Suppressor macrophage treated with lipopolysaccharide for 1 hour (primary cell): Measurements from ENCODE around the gene BAHCC1.

Experiments used
- DNase-seq, 3 donors: peaks; one replicate each; pipeline ENCODE4 v3.0.0-alpha.2; 2020 to 2022

Gene BAHCC1

DNA sequence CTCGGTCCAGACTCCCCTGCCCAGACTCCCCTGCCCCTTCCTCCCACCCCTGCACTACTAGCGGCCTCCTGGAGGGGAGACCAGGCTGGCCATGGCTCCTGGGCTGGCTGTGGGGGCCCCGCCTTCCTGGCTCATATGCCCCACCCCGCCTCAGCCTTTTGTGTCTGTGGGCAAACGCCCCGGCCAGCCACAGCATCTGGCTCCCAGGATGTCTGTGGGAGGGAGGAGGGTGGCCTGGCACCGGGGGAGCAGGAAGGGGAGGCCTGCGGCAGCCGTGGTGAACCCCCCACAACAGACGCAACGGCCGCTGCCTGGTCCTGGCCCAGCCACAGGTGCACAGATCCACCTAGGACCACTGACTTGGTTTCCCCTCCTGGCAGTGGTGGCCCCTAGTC lies 32.9 kb downstream of the BAHCC1 start:
- peak; percentile 40 to 62 (median 42) for DNase-seq

DNA sequence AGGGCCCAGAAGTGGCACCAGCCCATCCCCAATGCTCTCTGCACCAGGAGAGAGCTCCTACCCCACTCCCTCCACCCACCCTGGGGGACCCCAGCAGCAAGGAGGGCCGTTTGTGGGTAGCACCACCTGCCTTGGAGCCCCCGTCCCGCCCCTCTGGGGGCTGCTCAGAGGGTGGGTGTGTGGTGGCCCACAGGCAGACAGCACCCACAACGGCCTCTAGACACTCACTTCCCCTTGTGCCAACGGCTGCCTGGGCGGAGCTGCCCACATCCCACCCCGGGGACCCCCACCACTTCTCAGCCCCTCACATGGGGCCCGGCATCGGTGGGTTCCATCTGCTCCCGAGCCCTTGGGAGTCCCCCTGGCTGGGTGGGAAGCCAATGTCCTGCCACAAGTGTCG lies 33.3 kb downstream of the BAHCC1 start:
- DNase-seq: peak in 1 of 3 donors; percentile 20

DNA sequence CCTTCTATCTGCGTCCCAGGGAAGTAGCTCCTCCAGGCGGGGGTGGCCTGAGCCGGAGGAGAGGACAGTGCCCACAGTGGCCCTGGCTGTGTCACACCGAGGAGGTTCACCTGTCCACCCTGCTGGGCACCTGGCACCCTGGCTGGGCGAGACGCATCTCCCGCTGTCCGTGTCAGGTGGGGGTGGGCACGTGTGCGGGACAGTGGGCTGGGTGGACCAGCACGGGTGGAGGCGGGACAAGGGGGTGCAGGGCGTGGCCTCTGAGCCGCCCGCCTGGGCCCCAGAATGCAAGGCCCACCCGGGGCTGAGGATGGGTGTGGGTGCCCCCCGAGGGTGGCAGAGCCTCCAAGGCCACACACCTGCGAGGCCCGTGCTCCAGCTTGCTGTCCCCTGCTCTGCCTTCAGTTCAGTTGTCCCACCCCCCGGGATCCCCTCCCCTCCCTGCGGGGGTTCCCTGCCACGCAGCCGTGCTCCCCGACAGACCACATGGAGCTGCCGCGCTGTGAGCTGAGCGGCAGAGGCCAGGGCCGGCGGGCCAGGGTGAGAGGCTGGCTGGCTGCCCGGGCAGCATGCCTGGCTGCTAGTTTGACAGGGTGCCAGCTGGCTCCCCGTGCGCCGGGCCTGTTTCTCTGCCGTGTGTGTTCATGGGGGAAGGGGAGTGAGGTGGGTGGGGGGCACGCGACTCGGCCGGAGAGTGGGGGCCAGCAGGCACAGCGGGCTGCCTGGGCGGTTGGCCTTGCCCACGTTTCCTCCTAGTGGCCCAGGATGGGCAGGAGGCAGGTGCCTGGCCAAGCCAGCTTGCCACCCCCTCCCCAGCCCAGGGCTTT lies 33.9 kb downstream of the BAHCC1 start:
- DNase-seq: peak in 1 of 3 donors; percentile 58

DNA sequence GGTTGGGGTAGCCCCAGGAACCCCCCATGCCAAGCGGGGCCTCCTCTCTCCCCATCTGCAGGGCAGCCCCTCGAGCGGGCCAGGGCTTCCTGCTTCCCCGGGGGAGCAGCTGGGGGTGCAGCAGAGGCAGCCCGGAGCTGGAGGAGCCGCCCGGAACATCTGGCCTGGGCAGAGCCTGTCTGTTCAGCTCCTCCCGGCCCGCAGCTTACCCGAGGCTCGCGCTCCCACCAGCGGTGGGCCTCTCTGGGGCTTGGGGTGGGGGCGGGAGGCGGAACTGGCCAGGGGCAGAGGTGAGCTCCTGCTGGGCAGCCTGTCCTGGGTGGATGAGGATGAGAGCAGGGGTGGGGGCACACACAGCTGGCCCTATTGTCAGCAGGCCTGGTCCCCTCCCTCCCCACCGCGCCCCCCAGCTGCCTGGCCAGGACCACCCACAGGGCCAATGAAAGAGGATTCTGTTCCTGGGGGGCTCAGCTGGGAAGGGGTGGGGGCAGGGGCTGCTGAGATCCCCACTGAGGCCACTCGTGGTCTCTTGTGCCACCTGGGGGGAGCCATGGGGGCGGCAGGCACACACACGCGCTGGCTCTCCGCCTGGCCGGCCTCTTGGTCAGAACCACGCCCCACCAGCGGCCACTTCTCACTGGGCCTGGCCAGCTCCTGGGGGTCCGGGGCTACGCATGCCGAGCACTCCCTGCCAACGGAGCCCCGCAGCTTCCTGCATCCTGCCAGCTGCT lies 34.7 kb downstream of the BAHCC1 start:
- no peak for DNase-seq

DNA sequence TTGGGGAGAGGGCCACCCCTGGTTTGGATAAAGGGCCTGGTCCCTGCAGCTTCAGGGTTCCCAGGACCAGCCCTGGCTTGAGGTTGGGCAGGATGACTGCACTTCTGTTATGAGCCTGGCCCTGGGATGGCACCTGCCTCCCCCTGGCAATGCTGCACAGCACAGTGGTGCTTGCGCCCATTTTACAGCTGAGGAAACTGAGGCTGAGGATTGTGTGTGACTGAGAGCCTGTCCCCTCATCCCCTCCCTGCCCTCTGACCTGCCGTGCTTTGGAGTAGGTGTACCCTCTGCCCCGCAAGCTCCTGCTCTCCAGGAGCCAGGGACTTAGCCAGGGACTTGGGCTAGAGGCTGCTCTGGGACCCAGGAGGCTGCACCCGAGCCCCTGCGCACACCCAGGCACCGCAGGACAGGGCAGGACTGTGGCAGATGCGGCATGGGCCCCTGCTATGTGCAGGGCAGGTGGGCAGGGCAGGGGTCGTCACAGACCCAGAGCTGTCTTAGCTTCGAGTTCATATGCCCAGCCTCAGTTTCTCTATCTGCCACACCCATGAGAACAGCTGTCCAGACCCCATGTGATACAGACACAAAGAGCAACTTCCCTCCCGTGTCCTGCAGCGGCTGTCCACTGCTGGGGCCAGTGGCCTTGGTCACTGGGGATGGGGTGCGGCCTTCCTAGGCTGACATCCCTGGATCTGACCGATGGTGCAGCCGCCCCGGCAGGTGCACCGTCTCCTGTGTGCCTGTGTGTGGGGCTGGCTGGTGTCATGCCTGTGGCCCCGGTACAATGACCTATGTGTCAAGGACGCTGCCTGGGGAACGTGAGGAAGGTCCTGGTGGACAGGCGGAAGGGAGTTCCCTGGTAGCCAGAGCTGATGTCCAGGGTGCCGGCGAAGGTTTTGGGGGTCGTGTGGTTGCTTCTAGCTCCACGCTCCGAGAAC lies 36.6 kb downstream of the BAHCC1 start:
- DNase-seq: no peak

DNA sequence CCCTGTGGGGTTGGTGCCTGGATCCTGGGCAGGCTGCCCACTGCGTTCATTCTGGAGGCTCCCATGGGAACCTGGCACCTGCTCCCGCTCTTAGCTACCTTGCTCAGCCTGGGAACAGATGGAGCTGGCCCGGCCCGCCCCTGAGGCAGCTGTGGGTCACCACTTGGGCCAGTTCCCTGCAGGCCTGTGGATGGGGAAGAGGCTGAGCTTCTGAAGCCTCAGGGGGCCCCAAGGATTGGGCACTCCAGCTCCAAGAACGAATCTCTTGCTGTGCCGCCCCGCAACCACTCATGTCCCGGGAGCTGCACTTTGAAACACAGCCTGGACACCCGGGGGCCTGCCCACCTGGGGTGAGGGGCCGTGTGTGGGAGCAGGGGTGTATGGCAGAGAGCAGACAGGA lies 37.7 kb downstream of the BAHCC1 start:
- no peak for DNase-seq

DNA sequence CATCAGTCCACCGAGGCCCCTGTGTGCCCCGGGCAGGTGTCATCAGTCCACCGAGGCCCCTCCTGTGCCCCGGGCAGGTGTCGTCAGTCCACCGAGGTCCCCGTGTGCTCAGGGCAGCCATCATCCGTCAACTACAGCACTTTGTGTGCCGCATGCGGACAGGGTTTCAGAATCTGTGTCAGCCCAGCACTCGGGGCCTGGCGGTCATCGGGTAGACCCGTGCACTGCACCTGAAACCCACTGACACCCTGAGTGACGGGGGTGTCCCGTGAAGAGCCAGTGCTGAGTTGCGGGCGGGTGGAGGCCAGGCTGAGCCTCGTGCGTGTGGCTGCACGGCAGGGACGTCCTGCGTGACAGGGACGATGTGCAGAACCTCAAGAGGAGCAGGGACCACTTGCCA lies 38.4 kb downstream of the BAHCC1 start:
- no peak for DNase-seq

DNA sequence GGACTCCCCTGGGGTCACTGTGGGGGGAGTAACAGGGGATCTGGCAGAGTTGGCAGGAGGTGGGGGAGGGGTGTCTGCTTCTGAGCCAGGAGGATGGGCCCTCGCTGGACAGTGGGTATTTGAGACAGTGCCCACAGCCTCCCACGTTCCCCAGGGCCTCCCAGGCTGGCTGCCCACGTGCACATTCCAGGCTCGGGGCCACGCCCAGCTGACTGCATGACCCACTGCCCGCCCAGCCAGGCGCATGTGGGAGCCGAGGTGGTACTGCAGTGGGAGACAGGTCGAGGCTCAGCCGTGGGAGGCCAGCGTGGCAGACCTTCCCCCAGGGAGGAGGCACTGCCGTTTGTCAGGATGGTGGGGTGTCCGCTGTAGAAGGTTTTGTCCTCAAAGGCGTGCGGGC lies 38.8 kb downstream of the BAHCC1 start:
- no peak for DNase-seq

DNA sequence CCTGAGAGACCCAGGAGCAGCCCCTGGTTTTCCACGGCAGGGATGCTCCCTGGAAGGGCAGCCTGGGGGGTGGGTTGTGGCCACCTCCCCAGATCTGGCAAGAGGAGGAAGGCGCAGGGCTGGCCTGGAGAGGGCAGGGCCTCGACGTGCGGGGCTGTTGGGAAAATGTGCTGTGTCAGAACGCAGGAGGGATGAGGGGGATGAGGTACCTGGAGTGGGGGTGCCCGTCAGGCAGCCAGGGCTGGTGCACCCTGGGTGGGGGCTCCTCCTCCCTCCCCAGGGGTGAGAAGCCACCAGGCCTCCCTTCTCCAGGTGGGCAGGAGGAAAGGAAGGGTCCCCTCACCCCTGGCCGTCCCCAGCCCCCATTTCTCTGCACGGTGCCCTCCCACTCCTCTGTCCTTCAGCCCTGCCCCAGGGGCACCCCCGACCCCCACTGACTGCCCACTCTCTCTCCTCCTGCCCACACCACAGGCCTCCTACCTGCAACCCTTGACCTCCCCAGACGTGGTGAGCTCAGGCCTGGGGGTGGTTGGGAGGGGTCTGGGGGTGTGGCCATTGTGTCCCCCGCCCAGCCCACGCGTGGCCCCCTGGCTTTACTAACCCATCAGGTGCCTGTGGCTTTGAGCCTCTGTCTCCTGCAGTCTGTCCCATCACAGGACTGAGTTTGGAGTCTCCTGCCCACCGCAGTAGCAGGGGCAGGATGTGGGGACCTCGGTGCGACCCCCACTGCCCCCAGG lies 39.6 kb downstream of the BAHCC1 start:
- DNase-seq: no peak

DNA sequence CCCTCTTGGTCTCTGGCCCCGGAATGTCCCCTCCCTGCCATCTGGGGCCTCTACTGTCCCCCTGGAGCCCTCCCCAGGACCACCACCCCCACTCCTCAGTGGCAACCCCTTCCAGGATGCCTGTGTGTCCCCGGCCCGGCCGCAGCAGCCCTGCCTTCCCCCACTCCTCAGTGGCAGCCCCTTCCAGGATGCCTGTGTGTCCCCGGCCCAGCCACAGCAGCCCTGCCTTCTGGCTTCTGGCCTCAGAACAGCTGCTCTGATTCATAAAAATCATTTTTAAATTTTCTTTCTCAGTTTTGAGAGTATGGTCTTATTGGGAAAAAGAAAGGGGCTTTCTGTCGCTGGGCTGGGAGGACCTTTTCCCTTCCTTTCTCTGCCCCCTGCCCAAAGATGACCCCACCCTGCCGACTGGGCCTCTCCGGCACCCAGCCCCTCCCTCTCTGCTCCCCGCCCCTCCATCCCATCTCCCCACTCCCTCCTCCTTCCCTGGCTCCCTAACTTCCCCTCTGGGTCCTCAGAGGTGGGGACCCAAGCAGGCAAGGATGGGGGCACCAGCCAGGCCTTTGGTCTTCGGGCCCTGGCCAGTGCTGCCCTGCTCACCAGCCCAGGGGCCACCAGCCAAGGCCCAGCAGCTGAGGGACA lies 40.5 kb downstream of the BAHCC1 start:
- no peak for DNase-seq

DNA sequence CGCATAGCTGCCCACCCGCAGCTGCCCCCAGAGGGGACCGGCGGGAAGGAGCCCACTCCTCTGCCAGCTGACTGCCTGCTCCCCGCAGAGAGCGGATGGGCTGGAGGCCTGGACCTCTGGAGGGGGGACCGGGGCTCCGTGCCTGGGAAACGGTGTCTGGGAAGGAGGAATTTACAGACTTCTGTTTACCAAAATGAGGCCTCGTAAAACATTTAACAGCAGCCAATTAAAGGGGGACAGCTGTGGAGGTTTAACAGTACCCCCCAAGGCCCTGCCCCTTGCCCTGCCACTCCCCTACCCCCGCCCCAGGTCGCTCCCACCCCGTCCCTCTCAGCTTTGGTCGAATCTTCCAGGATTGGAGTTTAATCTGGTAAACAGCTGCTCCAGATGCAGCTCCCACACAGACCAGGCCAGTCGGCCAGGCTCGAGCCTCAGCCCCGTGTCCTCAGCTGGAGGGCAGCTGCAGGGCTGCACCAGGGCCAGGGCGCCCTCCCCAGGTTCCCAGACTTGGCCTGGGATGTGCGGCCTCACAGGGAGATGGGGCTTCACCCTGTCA lies 41.1 kb downstream of the BAHCC1 start:
- no peak for DNase-seq

DNA sequence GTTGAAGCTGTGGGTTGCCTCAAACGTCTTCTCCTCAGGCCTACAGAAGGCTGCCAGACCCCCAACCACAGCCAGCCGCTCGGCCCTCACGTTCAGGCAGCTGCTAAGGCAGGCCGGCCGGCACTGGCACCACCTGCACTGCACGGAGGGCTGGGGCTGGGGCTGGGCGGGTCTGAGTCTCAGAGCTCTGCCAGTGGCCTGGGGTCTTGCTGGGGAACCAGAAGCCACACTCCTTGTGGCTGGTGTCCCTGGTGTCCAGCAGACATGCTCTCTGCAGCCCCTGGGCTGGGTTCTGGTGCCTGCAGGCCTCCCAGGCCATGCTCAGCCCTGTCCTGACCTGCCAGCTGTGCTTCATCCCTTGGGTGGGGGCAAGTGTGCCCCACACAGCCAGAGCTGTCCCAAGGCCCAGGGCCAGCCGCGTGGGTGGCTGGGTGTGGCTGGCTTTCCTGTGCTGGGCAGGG lies 42.0 kb downstream of the BAHCC1 start:
- no peak for DNase-seq

DNA sequence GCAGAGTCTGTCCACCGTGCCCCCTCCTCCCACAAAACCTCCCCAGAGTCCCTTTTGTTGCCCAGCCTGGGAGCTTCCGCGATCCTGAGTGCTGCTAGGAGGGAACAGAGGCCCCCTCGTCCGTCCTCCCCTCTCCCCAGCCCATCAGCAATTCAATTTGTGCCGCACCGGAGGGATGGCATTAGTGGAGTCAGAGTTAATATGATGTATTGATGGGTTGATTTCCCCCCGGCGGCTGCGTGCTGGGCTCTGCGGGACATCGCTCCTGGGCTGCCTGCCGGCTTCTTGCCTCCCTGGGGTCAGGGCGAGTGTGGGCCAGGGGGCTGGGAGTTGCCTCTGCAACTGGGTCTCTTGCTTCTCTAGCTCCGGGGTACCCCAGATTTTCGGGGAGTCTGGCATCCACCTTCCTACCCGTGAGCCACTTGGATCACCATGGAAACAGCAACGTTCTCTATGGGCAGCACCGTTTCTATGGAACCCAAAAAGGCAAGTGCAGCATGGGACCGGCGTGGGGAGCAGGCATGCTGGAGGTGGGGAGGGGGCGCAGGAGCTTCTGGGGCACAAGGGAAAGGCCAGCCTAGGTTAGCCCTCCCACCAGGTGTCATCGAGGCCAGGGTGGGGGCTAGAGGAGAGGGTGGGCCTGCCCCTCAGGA lies 42.9 kb downstream of the BAHCC1 start:
- no peak for DNase-seq

DNA sequence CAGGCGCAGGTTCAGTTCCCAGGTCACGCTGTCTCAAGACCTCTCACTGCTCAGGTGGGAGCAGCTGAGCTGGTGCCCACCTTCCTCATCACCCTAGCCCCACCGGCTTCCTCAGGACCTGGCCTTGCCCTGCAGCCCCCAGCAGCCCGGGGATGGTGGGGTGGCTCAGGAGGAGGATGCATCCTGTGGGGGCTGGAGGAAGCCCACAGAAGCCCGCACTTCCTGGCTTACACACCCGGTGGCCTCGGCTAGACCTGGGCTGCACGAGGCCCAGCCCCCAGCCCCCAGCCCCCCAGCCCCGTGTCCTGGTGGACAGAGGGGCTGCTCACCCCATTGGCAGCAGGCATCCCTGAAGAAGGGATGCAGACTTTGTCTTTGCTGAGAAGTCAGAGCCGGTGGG lies 43.4 kb downstream of the BAHCC1 start:
- DNase-seq: no peak

DNA sequence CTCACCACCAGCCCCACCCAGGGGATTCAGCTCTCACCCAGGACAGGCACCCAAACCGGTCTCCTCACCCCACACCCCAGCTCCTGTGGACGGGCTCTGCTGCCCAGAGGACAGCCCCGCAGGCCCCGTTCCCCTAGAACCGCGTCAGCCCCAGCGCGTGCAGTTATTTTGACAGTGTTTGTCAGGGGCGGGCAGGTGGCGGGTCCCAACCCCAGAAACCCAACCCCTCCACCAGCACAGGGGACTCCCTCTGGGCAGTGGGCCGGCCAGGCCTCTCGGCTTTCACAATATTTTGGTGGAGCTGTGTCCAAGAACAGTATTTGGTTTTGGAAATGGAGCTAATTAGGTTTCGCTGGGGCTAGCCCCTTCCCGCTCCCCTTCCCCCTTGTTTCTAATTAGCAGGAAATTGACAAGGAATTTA lies 44.8 kb downstream of the BAHCC1 start:
- no peak for DNase-seq

DNA sequence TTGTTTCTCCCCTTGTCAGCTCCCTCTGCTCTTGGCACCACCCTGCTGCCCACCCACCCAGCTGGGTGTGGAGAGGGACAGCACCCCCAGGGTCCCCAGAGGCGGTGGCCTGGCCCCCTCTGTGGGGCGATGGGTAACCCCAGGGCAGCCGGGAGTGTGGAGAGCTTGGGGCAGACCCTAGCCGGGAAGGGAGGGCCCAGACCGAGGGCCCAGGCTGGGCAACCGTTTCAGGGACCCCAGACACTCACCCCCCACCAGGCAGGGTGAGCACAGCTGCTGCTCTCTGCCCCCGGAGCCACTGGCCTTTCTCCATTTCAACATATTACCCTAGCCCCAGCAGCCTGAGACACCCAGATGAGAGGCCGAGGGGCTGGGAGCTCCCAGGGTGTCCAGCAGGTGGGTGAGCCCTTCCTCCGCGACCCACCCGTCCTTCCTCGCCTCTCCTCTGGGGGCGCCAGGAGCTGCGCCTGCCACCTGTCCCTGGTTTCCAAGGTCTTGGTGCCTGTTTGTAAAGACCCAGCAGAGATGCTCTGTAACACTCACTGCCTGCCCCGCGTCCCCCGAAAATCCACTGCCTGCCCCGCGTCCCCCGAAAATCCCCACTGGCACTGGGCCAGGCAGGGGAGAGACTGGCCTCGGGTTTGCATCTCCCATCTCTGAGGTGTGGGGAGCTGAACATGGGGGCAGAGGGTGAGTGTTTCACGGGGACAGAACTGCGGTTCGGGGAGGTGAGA lies 45.4 kb downstream of the BAHCC1 start:
- no peak for DNase-seq

DNA sequence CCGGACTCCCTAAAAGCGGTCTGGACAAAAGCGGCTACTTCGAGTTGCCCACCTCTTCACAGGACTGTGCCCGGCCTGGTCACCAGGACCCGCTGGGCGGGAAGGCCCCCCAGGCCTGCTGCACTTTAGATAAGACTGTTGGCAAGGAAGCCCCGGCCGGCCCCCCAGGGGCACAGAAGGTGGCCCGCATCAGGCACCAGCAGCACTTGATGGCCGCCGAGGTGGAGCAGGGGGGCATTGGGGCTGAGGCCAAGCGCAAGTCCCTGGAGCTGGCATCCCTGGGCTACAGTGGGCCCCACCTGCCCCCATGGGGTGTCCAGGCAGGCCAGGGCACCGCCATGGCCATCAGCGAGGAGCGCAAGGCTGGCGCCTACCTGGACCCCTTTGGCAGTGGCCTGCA lies 47.5 kb downstream of the BAHCC1 start:
- DNase-seq: no peak

DNA sequence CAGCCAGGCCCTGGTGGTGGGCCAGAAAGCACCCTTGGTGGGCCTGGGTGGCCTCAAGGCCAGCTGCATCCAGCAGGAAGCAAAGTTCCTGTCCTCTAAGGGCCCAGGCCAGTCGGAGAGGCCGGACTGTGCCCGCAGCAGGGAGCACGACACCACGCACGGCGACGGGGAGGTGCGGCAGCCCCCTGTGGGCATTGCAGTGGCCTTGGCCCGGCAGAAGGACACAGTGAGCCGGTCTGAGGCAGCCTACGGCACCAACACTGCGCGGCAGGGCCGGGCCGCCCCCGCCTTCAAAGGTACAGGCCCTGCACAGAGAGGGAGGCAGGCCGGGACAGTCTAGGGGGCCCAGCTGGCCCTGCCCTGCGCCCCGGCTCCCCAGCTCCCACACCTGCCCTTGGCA lies 48.0 kb downstream of the BAHCC1 start:
- no peak for DNase-seq

DNA sequence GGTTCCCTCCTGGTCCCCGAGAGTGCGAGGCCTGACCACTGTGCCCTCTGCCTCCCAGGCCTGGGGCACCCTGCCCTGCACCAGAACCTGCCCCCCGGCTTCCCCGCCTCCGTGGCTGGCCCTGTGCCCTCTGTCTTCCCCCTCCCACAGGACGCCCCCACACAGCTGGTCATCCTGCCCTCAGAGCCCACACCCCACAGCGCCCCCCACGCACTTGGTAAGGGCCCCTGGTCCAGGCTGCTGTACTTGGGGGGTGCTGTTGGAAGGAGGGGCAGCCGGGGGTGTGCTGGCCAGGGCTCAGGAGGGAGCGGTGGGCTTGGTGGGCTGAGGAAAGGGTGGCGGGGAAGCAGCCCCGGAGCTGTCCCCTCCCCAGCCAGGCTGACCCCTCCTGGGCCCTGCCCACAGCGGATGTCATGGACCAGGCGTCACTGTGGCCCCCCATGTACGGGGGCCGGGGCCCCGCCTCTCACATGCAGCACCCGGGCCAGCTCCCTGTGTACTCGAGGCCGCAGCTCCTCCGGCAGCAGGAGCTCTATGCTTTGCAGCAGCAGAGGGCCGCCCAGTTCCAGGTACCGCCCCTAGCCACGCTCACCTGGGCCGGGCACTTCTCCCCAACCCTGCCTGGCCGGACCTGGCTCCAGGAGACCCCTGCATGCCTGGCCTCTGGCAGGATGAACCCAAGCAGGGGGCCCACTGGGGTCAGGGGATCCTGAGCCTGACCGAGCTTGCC lies 49.5 kb downstream of the BAHCC1 start:
- no peak for DNase-seq
